Mammary epithelial cell (primary cell): ENCODE data around the gene GNAS.

Experiments
- EZH2 ChIP-seq: IDR thresholded peaks from 2 replicates; pipeline ENCODE4 v1.6.1; 2012; ENCODE audit warnings: low read length, inconsistent platforms, borderline replicate concordance
- TF ChIP-seq, protein P1 (sequence below), 2 donors: IDR thresholded peaks in 1 of 2; conservative IDR thresholded peaks in 1 of 2; 2 replicates each; pipeline ENCODE4 v1.5.1; 2011 to 2012; ENCODE audit warnings: inconsistent platforms in 2 of 2, low read length in 2 of 2, mild to moderate bottlenecking in 2 of 2, control low read depth in 1 of 2, low read depth in 1 of 2; ENCODE audit not compliant: insufficient read depth in 1 of 2; ENCODE audit errors: extremely low read depth in 1 of 2

DNA sequence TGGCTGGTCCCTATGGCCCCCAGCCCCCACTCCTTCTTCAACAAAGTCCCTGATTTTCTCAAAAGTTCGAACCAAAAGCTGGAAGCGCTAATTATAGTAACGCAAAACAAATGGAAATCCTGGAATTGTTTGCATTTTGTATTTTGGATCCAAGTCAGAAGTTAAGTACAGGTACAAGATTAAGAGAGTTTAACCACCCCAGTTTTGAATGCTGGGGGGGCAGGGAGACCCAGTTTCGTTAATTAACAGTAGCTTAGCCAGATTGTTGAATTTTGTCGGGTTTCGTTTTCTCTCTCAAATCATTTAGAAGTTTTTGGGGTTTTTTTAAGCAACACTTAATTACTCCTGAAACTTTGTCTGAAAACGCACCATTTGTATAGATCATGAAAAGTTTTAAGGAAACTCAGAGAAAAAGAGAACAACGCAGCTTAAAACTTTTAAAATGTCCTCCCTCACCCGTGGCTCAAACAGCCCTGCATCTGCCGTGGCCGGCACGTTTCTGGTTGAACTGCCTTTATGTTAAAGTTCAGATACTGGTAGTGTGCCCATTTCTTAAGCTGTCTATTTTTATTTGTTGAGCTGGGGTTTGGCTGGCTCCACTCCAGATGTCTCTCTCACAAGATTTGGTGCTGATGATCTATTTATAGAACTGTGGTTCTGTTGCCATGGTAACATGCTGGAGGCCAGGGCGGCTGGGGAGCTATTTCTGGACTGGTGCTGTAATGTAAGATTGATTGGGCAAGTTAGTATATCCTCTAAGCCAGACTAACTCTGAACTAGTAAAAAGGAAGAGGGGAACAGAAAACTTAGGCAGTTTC, 55.0 kb downstream of the GNAS start:
- TF ChIP-seq, protein P1, sequence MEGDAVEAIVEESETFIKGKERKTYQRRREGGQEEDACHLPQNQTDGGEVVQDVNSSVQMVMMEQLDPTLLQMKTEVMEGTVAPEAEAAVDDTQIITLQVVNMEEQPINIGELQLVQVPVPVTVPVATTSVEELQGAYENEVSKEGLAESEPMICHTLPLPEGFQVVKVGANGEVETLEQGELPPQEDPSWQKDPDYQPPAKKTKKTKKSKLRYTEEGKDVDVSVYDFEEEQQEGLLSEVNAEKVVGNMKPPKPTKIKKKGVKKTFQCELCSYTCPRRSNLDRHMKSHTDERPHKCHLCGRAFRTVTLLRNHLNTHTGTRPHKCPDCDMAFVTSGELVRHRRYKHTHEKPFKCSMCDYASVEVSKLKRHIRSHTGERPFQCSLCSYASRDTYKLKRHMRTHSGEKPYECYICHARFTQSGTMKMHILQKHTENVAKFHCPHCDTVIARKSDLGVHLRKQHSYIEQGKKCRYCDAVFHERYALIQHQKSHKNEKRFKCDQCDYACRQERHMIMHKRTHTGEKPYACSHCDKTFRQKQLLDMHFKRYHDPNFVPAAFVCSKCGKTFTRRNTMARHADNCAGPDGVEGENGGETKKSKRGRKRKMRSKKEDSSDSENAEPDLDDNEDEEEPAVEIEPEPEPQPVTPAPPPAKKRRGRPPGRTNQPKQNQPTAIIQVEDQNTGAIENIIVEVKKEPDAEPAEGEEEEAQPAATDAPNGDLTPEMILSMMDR (conservative IDR thresholded peaks at IDR 0.05 in 1 of 2, IDR thresholded peaks at IDR 0.05 in 1 of 2; ENCODE audit: extremely low read depth in 1 of 2, insufficient read depth in 1 of 2, low read depth in 1 of 2, low read length in 2 of 2), result no peak
- TF ChIP-seq EZH2, result no peak
